HTERT RPE-1 (cell line): ENCODE results near the gene KLHL29.

Experiments
- in situ Hi-C: fragments of 300-500 bp; cut with MboI; formaldehyde crosslinking; loops from 4 replicates; pipeline ENCODE4 v1.14.3; 2020; ENCODE audit warnings: low sequenced_read_pairs

Gene KLHL29

DNA sequence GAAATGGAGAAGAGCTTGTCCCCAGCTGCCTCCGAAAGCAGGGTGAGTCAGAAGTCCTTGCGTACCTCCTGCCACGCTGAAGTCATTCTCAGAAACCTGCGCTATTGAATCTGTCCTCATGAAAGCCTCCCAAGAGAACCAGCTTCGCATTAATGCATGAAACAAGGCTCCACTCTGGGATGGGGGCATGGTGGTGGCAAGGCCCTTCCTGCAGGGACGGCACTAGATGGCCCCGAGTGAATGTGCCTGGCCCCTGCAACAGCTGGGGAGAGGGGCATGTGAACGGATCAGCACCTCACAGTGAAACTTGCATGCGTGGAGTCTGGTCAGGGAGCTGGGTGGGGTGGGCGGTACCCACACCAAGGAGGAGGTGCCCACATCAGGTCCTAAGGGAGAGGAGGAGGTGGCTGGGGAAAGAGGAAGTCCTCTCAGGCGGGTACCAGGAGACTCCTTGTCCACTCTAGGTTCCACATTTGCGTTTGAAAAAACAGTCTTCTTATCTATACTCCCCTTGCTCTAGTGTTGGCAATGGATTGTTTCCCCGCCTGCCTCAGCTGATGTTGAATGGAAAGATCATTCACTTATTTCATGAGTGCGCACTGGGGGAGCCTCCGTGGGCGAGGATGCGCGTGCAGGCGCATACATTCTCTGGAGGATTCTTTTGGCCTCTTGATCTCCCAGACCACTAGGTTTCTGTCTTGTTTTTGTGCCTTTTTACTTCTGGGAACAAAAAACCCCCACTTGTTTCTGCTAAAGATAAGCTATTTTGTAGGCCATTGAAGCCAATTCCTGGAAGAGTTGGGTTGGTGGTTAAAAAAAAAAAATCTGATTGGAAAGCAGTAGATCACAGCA is 104.7 kb downstream of the KLHL29 start:
- in situ Hi-C loops: no loop called here

DNA sequence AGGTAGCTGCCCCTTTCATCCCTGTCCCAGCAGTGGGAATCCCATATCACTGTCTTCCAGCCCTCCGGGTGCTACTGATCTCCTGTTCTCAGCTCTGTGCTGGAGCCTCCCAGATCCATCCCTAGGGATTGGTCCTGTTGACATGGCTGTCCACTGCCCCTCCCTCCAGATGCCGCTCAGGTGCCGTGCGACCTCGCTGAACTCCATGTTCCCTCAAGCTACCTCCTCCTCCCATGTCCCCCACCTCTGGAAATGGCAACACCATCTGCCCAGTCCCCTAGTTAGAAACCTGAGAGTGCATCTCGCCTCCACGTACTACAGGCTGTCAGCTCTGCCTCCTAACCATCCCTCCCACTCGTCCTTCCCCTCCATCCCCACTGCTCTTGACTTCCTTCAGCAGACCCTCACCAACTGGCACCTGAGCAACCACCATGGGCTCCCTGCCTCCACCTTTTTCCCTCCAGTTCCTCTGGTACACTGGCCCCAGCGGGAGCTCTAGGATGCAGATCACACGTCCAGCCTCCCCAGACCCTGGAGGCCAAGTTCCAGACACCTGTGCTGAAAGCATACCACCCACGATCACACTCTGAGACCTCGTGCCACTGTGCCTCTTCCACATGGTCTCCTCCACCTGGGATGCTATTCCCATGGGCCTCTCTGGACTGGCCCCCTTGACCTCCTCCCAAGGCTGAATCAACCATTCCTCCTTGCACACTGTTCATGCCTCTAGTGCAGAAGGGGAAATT is 106.8 kb downstream of the KLHL29 start:
- in situ Hi-C loops: no loop called here

DNA sequence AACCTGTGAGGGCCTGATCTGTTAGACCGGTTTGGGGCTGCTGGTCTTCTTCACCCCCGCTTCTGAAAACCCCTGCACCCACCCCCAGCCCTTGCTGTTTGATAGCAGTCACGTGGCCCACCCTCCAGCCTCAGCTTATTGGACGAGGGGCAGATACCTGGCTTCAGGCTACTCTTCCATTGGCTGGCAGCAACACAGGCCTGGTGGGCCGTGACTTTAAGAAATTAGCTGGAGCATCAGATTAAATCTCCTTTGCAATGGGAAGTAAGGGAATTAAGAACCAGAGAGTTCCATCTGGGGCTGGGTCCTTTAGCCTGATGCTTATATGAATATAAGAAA is 107.3 kb downstream of the KLHL29 start:
- in situ Hi-C loops: no loop called here

DNA sequence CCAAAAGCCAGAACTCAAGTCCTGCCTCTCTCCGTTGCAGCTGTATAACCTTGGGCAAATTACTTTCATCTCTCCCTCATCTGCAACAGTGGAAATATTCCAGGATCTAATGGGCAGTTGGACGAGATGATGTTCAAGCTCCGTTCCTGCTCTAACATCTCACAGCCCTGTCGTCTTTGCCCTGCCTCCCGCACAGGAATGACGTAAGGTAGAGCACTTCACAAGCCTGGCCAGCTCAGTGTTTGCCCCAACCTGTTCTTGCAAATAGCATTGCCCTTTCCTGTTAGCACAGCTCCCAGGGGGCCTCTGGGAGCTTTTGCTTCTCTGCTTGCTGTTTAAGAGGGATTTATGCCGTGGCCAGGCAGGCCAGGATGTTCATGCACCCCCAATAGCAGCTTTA is 107.9 kb downstream of the KLHL29 start:
- in situ Hi-C loops: no loop called here

DNA sequence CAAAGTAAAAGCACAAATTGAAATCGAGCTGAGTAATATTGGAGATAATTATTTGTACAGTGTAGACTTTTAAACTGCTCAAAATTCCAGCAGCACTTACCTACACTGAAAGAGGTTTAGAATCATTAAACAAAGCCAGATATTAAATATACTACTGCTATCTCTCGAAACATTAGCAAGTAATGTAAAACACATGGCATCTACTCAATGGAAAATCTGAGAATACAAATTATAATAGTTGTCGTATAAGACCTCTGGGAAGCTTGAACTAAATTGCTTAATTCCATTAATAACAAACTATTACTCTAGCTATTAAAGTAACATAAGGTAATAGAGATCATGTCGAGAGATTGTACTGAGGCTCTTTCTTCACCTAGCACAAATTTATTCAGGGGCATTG is 108.9 kb downstream of the KLHL29 start:
- in situ Hi-C loops: no loop called here

DNA sequence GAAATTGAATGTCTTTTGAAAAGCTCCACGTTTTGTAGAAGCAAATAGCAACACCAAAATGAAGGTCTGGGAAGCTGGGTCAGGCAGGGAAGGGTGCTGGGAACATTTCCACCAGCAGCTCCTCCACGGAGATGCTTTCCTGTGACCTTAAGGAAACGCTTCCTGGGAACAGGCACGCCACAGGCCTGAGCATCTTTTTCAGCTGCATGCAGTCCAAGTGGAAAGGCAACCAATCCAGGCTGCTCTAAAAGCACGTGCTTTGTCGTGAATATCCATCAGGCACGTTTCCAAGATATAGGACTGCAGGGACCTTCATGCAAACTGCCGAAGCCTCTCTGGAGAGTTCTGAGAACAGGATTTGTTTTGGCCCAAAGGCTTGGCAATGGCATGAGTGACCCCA is 109.3 kb downstream of the KLHL29 start:
- in situ Hi-C loops: no loop called here

DNA sequence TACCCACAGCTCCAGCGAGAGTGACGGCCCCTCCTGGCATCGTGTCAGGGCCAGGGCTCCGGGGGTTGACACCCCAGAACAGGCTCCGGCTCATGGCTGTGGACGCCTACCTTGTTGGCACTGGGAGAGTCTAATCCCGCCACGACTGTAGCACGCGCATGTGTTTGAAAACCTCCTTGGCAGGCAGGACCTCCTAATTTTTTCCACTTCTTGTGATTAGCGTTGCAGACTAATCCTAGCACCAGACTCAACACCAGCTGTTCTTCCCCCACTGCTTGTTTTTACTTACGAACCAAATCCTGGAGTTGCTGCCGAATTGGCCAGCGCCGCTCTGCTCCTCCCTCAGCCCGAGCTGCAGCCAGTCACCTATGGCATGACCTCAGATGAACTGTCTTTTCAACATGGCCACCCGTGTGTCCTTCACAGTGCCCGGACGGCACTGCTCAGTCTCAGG is 110.7 kb downstream of the KLHL29 start:
- in situ Hi-C loops: no loop called here

DNA sequence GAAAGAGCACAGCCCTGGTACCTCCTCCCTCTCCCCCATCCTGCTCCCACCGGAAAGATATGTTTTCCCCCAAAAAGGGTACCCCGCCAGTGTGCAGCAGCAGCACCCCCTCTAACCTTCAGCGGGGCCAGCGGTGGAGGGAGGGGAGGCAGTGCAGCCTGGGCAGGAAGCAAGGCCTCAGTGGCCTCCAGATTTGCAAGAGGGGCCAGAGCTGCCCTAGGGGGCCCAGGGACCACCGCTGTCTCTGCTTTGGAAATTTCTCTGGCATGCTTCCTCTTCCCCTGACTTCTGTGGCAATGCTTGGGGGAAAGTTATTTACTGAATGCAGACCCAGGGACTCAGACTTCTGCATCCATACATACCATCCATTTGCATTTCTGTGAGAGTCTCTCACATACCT is 111.5 kb downstream of the KLHL29 start:
- in situ Hi-C loops: no loop called here

DNA sequence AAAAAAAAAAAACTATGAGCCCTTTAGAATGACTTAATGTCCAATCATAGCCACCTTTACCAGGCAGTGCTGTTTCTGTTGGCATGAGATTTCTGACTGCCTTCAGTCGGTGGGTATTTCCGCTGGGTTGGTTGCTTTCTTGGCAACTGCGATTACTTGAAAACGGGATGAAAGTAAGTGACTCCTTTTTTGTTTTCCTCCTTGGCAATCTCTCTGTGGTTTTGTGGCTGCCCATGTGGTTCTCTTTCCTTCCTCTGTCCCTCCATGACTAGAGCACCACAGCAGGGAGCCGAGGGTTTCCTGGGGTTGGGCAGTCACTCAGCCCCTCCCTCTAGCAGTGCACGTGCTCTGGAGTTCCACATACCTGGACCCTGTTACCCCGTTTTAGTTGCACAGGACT is 112.1 kb downstream of the KLHL29 start:
- in situ Hi-C loops: no loop called here

DNA sequence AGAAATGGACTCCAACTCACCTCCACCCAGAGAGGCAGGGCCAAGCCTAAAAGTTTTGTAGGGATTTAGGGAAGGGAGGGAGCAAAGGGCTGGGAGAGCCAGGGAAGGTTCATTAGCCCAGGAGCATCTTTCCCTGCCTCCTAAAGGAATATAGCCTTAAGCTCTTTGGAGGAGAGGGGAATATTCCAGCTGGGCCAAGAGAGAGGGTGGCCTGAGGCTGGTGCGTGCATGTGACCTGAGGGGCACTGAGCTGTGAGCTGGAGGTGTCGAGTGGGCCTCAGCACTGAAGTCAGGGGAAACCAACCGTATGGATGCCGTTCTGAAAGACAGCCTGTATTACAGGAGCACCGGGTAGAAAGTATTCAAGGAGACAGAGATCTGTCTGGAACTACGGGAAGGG is 112.6 kb downstream of the KLHL29 start:
- in situ Hi-C loops: no loop called here

DNA sequence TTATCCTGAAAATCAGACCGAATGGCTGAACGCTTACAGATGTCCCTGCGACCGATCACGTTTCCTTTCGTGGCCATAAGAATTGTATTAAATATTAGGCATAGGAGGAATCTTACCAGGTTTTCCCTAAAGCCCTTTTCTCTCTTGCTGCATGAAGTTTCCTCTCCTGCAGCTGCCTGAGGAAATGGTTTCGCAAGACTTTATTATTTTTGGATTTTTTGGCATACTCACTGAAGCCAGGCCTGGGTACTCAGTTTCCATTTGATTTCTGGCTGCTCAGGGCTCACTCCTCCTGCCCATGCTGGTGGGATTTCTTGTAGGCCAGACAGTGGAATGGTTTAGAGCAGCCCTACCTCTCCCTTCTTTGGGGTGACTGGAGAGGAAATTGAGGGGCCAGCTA is 114.0 kb downstream of the KLHL29 start:
- in situ Hi-C loops: no loop called here

DNA sequence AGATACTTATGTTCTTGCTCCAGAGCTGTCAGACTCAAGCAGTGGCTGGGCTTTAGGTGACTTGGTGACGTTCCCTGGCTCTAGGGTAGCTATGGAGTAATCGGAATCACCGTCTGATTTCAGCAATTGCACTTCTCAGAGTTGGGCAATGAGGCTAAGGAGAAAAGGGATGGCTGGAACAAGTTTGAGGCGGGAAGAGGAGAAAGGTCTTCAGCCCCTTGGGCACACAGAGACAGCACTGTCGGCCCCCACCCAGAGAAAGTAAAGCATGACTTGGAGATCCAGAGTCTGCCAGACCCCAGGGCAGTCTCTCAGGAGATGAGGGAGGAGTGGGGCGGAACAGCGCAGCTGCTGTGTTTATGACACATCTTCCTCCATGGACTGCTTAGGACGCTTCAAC is 114.5 kb downstream of the KLHL29 start:
- in situ Hi-C loops: no loop called here

DNA sequence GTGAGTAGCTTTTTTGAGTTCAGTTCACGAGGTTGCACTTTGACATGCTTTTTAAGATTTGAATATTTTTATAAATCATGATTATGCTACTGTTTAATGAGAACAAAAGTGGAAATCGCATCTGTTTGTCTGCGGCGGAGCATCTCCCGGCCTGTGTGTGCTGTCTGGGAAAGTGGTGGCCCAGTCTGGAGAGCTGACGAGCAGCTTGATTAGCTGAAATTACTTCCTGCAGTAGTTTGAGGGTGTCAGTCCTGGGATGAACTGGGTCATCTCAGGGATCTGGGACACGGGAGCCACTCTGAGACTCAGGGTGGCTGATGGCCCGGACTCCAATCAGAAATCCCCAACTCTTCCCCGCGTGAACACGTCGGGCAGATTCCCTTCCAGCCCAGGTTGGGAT is 115.9 kb downstream of the KLHL29 start:
- in situ Hi-C loops: no loop called here

DNA sequence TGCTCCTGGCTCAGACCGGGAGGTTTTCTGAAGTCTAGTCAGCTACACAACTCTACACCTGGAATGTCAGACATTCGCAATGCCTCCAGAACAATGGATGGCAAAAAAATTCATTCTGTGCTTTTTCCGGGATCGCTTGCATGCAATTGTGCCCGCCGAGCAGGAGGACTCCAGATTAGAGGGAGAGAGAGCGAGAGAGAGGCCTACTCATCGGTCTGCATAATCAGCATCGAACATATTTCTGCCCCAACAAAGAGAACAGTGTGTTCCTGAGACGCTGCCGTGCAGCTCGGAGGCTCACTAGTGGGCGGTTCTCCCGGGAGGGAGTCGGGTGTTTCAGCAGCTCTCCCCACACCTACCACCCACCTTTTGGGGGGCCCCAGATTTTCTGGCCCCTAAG is 117.1 kb downstream of the KLHL29 start:
- in situ Hi-C loops: no loop called here

DNA sequence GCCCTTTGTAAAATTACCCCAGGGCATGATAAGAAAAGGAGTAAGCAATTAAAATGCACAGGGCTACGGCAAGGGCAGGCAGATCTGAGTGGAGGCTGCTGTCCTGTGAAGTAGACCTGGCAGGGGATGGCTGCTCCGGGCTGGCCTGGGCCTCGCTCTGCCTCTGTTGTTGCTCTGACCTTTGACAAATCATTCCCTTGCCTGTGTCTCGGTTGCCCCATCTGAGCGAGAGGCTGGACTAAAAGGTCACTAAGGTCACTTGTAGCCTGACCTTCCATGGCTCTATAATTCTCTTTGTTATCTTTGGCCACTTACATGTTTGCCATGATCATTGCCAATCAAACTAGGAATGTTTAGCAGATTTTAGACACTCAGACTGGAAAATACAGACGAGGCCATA is 118.1 kb downstream of the KLHL29 start:
- in situ Hi-C loops: no loop called here

DNA sequence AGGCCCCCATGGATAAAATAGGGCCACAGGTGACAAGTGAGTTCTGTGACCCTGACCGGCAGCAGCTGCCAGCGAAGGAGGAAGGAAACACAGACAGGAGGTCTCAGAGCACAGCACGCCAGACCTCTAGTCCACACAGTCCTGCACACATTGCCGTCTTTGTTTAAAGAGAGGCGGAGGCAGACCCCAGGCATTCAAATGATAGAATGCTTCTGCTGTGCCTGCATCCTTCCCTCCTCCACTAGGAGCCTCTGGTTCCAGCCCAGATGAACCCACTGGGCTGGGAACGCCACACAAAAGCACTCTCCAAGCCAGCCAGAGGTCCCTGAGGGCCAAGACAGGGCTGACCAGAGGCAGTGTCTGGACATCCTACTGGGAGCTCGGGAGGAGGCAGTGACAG is 118.7 kb downstream of the KLHL29 start:
- in situ Hi-C loops: no loop called here

DNA sequence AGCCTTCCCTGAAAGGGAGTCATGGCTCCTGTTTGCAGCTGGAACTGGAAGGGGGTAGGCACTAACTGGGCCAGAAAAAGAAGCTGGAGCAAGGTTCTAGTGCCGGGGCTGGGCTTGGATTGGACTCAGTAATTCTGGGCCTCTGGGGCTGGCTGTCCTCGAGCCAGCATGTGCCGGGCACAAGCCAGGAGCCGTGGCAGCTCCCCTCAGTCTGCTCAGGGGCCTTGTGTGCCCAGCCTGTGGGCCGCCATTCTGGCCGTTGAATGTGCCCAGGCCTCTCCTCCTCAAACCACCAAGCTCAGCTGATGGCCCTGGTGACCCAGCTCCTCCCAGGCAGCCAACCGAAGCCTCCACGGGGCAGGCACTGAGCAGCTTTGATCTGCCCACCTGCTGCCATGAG is 119.6 kb downstream of the KLHL29 start:
- in situ Hi-C loops: no loop called here

DNA sequence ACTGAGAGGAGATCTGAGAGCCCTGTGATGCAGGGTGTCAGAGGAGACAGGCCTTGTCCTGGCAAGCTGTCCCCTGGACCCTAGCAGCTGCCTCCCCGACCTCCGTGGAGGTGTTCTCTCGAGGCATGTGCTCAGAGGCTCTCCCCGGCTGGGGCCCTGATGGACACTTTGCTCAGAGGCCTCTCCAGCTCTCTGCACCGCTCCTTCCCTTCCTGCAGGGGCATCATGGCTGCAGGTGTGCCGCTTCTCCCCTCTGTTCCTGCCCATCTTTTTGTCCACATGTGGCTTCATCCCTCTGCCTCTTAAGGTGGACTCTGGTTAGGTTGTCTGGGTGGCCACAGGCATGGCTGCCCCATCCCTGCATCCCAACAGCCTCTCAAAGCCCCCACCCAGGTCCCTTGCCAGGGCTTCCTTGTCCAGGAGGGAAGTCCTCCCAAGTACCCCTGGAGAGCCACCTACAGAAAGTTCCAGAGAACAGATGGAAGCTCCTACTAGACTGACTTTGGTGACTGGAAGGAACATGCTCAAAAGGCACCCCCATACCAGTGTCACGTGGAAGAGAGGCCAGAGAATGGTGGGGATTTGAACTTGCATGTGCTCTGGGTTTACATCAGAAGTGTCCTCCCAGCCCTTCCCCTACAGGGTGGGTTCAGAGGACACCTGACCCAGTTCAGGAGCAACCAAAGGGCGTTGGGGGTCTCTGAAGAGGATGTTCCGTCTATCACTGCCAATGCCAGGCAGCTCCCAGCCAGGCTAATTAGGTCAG is 120.4 kb downstream of the KLHL29 start:
- in situ Hi-C loops: no loop called here

DNA sequence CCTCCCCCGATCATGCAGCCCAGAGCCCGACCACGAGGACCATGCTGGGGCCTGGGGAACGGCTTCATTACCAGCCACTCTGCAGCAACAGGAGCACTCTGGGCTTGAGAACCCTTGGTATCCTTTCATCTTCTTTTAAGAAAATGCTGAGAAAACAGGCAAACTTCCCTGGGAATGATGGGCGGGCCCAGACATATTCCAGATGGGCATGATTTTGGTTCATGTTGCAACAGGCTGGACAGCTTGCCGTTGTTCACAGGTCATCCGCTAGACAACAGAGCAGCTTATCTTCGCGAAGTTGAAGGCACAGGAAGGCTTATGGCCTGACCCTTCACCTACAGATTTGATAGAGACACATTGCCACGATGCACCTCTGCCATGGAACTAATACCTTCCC is 121.0 kb downstream of the KLHL29 start:
- in situ Hi-C loops: no loop called here

DNA sequence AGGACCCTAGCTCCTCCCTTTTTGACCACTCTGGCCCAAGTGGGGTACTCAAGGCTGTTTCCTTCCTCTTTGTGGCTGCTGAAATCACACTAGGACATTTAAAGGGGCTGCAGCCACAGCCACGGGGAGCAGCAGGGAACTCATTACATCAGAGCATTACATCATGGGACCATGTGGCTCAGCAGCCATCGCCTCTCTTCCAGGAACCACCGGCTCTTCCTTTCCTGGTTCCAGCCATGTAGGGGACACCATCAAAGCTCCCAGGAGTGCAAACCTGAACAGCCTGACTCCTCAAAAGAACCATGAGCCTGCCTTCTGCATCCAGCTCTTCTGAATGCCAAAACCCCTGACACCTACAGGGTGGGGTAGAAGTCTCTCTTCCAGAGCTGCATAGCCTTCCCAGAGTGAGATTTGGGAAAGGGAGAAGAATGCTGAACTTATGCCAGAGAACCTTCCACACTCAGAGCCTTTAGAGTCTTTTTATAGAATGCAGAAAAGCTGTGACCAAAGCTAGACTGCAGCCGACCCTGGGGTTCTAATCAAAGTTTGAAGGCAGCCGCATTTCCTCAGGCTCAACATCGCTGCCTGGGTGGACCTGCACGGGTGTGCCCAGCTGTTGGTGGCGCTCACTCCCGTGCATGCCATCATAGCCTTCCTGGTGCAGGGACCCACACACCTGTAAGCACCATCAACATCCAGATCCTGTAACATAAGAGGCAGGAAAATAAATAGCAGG is 121.7 kb downstream of the KLHL29 start:
- in situ Hi-C loops: no loop called here
